SJCRH30 (cell line): Measurements from ENCODE around the gene ARID1B. TPM values are rescaled to one million over a fixed set of nuclear protein-coding genes. Genes with fewer than 3 reads are reported as not detected.
A peak's percentile ranks its signal among the peaks of the same experiment; 100 is the strongest.

Experiments used
- DNase-seq, 2 experiments: peaks; one replicate each; pipeline ENCODE4 v3.0.0-alpha.2; 2015 to 2020
- H3K27ac ChIP-seq: fragments of 250-450 bp; sonication (Bioruptor Pico); 2 replicates; pipeline ENCODE4 v1.5.1; 2020; ENCODE audit warnings: mild to moderate bottlenecking, moderate library complexity
- H3K27me3 ChIP-seq: fragments of 250-450 bp; sonication (Bioruptor Pico); 2 replicates; pipeline ENCODE4 v1.5.1; 2020; ENCODE audit warnings: mild to moderate bottlenecking, moderate library complexity
- H3K36me3 ChIP-seq: fragments of 250-450 bp; sonication (Bioruptor Pico); 2 replicates; pipeline ENCODE4 v1.5.1; 2020; ENCODE audit warnings: mild to moderate bottlenecking, moderate library complexity
- H3K4me1 ChIP-seq: fragments of 250-450 bp; sonication (Bioruptor Pico); 2 replicates; pipeline ENCODE4 v1.5.1; 2020; ENCODE audit warnings: mild to moderate bottlenecking, moderate library complexity
- H3K4me3 ChIP-seq: fragments of 250-450 bp; sonication (Bioruptor Pico); 2 replicates; pipeline ENCODE4 v1.5.1; 2020; ENCODE audit warnings: mild to moderate bottlenecking, moderate library complexity
- H3K9me3 ChIP-seq: fragments of 250-450 bp; sonication (Bioruptor Pico); replicated peaks from 2 replicates; pipeline ENCODE4 v1.5.1; 2020; ENCODE audit warnings: mild to moderate bottlenecking, moderate library complexity
- total RNA-seq: library from RNA; depleted of rRNA; stranded (reverse); fragments of >200 nt; shearing (Covaris generic); gene quantifications from 2 replicates; pipeline ENCODE4 v1.2.3, GENCODE V29; 2014

The ARID1B gene
- total RNA-seq, 1 experiment from 2014 or later = 28.5 TPM

GRCh38 chr6:157194110-157194509 is 416.9 kb downstream of the ARID1B start:
- H3K36me3 ChIP-seq = peaks cover 13% of the 10 kb centered on the region
- no peak overlapping the region for H3K27ac ChIP-seq
- no peaks in the 10 kb centered on the region for H3K27me3 ChIP-seq
- DNase-seq = no peak
- H3K4me1 ChIP-seq = 0 out of 2 replicates have a peak, but pooled peaks cover 5% of the 10 kb centered on the region
- H3K4me3 ChIP-seq = no peak overlapping the region
- H3K9me3 ChIP-seq = no peaks in the 10 kb centered on the region

- Histone ChIP-seq H3K4me1 (0 out of 2 replicates have a peak, but pooled peaks cover 5% of the 10 kb centered on the region), H3K27me3 (no peaks in the 10 kb centered on the region), H3K36me3 (peaks cover 10% of the 10 kb centered on the region; the same call in 1 of the 2 replicates), H3K9me3 (no peaks in the 10 kb centered on the region), H3K4me3 (no peak overlapping the region), H3K27ac (no peak overlapping the region)
- DNase-seq = no peak
Observed at GRCh38 chr6:157194643-157195042, 417.5 kb downstream of the ARID1B start.

- DNase-seq = no peak
- Histone ChIP-seq H3K27ac (no peak overlapping the region), H3K27me3 (no peaks in the 10 kb centered on the region), H3K36me3 (0 out of 2 replicates have a peak, but pooled peaks cover 3% of the 10 kb centered on the region), H3K4me3 (no peak overlapping the region), H3K4me1 (0 out of 2 replicates have a peak, but pooled peaks cover 5% of the 10 kb centered on the region), H3K9me3 (no peaks in the 10 kb centered on the region)
Observed at GRCh38 chr6:157196391-157196790, 419.2 kb downstream of the ARID1B start.

GRCh38 chr6:157198425-157199279 is 421.5 kb downstream of the ARID1B start:
- peak; percentile 88 to 94 for DNase-seq
- peak overlapping the region; percentile 49 for H3K27ac ChIP-seq
- peaks cover 10% of the 10 kb centered on the region; the same call in 1 of the 2 replicates for H3K36me3 ChIP-seq
- H3K4me1 ChIP-seq = 0 out of 2 replicates have a peak, but pooled peaks cover 5% of the 10 kb centered on the region
- no peaks in the 10 kb centered on the region for H3K9me3 ChIP-seq
- no peaks in the 10 kb centered on the region for H3K27me3 ChIP-seq
- 0 out of 2 replicates have a peak overlapping the region, but pooled peaks have one; percentile 7 for H3K4me3 ChIP-seq

DNA sequence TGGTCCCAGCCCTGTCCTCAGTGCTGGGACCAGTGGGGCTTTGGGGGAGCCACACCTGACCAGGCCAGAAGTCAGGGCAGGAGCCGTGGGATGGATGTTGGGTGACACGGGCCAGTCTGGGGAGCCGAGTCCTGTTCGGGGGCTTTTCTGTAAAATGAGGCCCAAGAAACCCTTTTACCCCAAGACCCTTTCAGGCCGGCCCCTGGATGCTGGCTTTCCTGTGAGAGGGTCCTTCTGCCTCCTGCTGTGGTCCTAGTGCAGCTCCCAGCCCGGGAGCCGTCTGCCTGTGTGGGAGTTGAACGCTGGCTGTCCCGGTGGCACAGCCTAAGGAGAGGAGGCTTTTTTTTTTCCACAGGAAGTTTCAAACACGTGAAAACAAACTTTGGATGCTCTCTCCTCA is 422.9 kb downstream of the ARID1B start:
- H3K9me3 ChIP-seq = no peaks in the 10 kb centered on the region
- H3K27ac ChIP-seq = no peak overlapping the region
- H3K36me3 ChIP-seq = peaks cover 17% of the 10 kb centered on the region
- 0 out of 2 replicates have a peak, but pooled peaks cover 5% of the 10 kb centered on the region for H3K4me1 ChIP-seq
- H3K27me3 ChIP-seq = no peaks in the 10 kb centered on the region
- no peak overlapping the region for H3K4me3 ChIP-seq
- DNase-seq = no peak

- H3K27ac ChIP-seq = no peak overlapping the region
- no peaks in the 10 kb centered on the region for H3K27me3 ChIP-seq
- no peak for DNase-seq
- no peak overlapping the region for H3K4me3 ChIP-seq
- H3K4me1 ChIP-seq = 0 out of 2 replicates have a peak, but pooled peaks cover 5% of the 10 kb centered on the region
- no peaks in the 10 kb centered on the region for H3K9me3 ChIP-seq
- H3K36me3 ChIP-seq = peaks cover 17% of the 10 kb centered on the region
Observed at GRCh38 chr6:157200611-157201010, 423.4 kb downstream of the ARID1B start.

DNA sequence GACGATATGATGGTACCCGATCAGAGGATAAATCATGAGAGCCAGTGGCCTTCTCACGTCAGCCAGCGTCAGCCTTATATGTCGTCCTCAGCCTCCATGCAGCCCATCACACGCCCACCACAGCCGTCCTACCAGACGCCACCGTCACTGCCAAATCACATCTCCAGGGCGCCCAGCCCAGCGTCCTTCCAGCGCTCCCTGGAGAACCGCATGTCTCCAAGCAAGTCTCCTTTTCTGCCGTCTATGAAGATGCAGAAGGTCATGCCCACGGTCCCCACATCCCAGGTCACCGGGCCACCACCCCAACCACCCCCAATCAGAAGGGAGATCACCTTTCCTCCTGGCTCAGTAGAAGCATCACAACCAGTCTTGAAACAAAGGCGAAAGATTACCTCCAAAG is 423.9 kb downstream of the ARID1B start:
- Histone ChIP-seq H3K9me3 (no peaks in the 10 kb centered on the region), H3K4me3 (no peak overlapping the region), H3K27ac (no peak overlapping the region), H3K27me3 (no peaks in the 10 kb centered on the region), H3K36me3 (peaks cover 16% of the 10 kb centered on the region), H3K4me1 (0 out of 2 replicates have a peak, but pooled peaks cover 5% of the 10 kb centered on the region)
- no peak for DNase-seq

GRCh38 chr6:157203312-157203744 is 426.1 kb downstream of the ARID1B start:
- 0 out of 2 replicates have a peak, but pooled peaks cover 5% of the 10 kb centered on the region for H3K4me1 ChIP-seq
- peaks cover 19% of the 10 kb centered on the region for H3K36me3 ChIP-seq
- H3K4me3 ChIP-seq = no peak overlapping the region
- no peaks in the 10 kb centered on the region for H3K27me3 ChIP-seq
- no peak for DNase-seq
- H3K27ac ChIP-seq = no peak overlapping the region
- H3K9me3 ChIP-seq = no peaks in the 10 kb centered on the region

- Histone ChIP-seq H3K27ac (no peak overlapping the region), H3K9me3 (no peaks in the 10 kb centered on the region), H3K27me3 (no peaks in the 10 kb centered on the region), H3K36me3 (peaks cover 19% of the 10 kb centered on the region), H3K4me3 (no peak overlapping the region), H3K4me1 (0 out of 2 replicates have a peak, but pooled peaks cover 3% of the 10 kb centered on the region)
- no peak for DNase-seq
Observed at GRCh38 chr6:157203764-157204163, 426.6 kb downstream of the ARID1B start.

DNA sequence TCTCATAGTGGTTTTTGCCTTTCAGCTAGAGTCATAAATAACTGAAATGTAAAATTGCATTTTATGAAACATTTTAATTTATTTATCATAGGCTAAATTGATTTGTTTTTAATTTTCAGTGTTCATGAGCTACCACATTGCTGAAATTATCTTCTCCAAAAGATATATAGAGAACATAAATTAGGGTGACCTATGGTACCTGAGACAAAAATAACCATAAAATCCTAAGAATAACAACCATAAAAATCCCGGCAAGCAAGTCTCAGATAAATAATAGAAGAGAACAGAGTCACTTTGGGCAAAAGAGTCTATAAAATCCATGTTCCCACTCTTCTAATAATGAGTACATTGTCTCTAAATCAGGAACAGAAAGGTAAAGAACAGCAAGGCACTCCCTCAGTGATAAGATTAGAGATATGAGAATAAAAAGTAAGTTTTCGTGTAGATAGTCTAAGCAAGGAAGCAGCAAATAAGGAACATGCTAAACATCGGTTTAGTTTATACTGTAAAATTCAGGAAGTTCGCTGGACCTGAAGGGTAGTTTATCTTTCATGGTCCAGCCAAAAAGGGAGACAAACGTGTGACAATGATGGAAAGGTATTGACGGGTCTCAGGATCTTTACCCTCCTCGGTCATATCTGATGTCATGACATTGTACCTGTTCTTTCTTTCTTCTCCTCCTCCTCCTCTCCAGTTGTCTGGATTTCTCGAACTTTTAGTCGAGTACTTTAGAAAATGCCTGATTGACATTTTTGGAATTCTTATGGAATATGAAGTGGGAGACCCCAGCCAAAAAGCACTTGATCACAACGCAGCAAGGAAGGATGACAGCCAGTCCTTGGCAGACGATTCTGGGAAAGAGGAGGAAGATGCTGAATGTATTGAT is 428.5 kb downstream of the ARID1B start:
- Histone ChIP-seq H3K4me1 (no peaks in the 10 kb centered on the region), H3K4me3 (no peak overlapping the region), H3K27ac (no peak overlapping the region), H3K36me3 (peaks cover 21% of the 10 kb centered on the region), H3K27me3 (no peaks in the 10 kb centered on the region), H3K9me3 (no peaks in the 10 kb centered on the region)
- no peak for DNase-seq

DNA sequence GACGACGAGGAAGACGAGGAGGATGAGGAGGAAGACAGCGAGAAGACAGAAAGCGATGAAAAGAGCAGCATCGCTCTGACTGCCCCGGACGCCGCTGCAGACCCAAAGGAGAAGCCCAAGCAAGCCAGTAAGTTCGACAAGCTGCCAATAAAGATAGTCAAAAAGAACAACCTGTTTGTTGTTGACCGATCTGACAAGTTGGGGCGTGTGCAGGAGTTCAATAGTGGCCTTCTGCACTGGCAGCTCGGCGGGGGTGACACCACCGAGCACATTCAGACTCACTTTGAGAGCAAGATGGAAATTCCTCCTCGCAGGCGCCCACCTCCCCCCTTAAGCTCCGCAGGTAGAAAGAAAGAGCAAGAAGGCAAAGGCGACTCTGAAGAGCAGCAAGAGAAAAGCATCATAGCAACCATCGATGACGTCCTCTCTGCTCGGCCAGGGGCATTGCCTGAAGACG is 429.2 kb downstream of the ARID1B start:
- no peaks in the 10 kb centered on the region for H3K4me1 ChIP-seq
- no peak for DNase-seq
- H3K27me3 ChIP-seq = no peaks in the 10 kb centered on the region
- peaks cover 20% of the 10 kb centered on the region for H3K36me3 ChIP-seq
- no peak overlapping the region for H3K4me3 ChIP-seq
- no peak overlapping the region for H3K27ac ChIP-seq
- no peaks in the 10 kb centered on the region for H3K9me3 ChIP-seq

- no peaks in the 10 kb centered on the region for H3K27me3 ChIP-seq
- no peak overlapping the region for H3K4me3 ChIP-seq
- H3K27ac ChIP-seq = no peak overlapping the region
- H3K36me3 ChIP-seq = peaks cover 14% of the 10 kb centered on the region; the same call in 1 of the 2 replicates
- no peaks in the 10 kb centered on the region for H3K4me1 ChIP-seq
- H3K9me3 ChIP-seq = no peaks in the 10 kb centered on the region
- DNase-seq = no peak
Observed at GRCh38 chr6:157207521-157208076, 430.4 kb downstream of the ARID1B start.

- Histone ChIP-seq H3K27me3 (no peaks in the 10 kb centered on the region), H3K4me3 (no peak overlapping the region), H3K4me1 (peaks cover 6% of the 10 kb centered on the region), H3K27ac (no peak overlapping the region), H3K36me3 (peaks cover 7% of the 10 kb centered on the region; the same call in 1 of the 2 replicates), H3K9me3 (0 out of 2 replicates have a peak, but pooled peaks cover 2% of the 10 kb centered on the region)
- DNase-seq = no peak
Observed at GRCh38 chr6:157209865-157210530, 432.8 kb downstream of the ARID1B start.

DNA sequence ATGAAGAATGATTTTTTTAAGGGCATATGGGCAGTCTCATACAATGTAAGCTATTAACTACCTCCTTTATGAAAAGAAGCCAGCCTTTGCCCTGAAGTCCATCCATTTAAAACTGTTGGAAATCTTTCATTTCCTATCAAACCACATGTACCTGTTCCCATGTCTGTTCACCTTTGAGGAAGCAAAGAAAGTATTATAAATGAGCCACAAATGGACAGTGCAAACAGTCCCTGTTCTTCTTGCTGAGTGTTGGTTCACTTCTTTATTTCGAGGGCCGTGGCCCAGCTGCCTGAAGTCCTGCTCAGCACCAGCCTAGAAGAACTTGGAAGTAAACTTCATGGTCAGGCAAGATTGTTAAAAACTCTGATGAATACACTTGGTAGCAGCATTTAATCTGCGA is 433.8 kb downstream of the ARID1B start:
- no peak overlapping the region for H3K27ac ChIP-seq
- no peak overlapping the region for H3K4me3 ChIP-seq
- H3K27me3 ChIP-seq = no peaks in the 10 kb centered on the region
- peaks cover 7% of the 10 kb centered on the region; the same call in 1 of the 2 replicates for H3K36me3 ChIP-seq
- H3K4me1 ChIP-seq = peaks cover 6% of the 10 kb centered on the region
- 0 out of 2 replicates have a peak, but pooled peaks cover 2% of the 10 kb centered on the region for H3K9me3 ChIP-seq
- no peak for DNase-seq
